Activated T-helper 2 cell treated with anti-CD3 and anti-CD28 coated beads, Interferon-gamma antibody, Interleukin-2, Interleukin-4, amounts not matched to agents 10 μg/mL and 5 μg/mL and 100 μg/mL, durations not matched to agents 14 hours and 24 hours and 36 hours (primary cell): Measurements from ENCODE around the gene MVK. TPM values are rescaled to one million over a fixed set of nuclear protein-coding genes. Genes with fewer than 3 reads are reported as not detected.

Experiments
- DNase-seq: peaks from one replicate; pipeline ENCODE4 v3.0.0; 2021; ENCODE audit warnings: low spot score
- H3K27ac Mint-ChIP-seq: one replicate; pipeline ENCODE4 v1.8.0; 2021; ENCODE audit warnings: mixed read lengths
- H3K27me3 Mint-ChIP-seq: one replicate; pipeline ENCODE4 v1.8.0; 2021; ENCODE audit warnings: low read depth, mixed read lengths
- H3K36me3 Mint-ChIP-seq: one replicate; pipeline ENCODE4 v1.8.0; 2021; ENCODE audit warnings: low read depth, mixed read lengths
- H3K4me1 Mint-ChIP-seq: one replicate; pipeline ENCODE4 v1.8.0; 2021; ENCODE audit warnings: low read depth, mixed read lengths
- H3K4me3 Mint-ChIP-seq: one replicate; pipeline ENCODE4 v1.8.0; 2021; ENCODE audit warnings: low read depth, mild to moderate bottlenecking, moderate library complexity, mixed read lengths
- H3K9me3 Mint-ChIP-seq: one replicate; pipeline ENCODE4 v1.8.0; 2021; ENCODE audit warnings: mixed read lengths
- intact Hi-C: fragments of 100-400 bp; cut with micrococcal nuclease; formaldehyde crosslinking; loops from one replicate; pipeline ENCODE4 v1.15.1; 2023
- total RNA-seq: library from RNA; stranded (reverse); gene quantifications from 2 replicates; pipeline ENCODE4 v1.2.3, GENCODE V29; 2022

Gene MVK
- total RNA-seq, 1 donor from 2014 or later, result 33.6 TPM

GRCh38 chr12:109537136-109537535, 36.5 kb upstream of the MVK start:
- no peaks in the 10 kb centered on the region for H3K4me1 Mint-ChIP-seq
- DNase-seq, result no peak
- no peaks in the 10 kb centered on the region for H3K27me3 Mint-ChIP-seq
- no peak overlapping the region for H3K27ac Mint-ChIP-seq
- no peak overlapping the region for H3K4me3 Mint-ChIP-seq
- intact Hi-C loops, result no loop called here
- H3K9me3 Mint-ChIP-seq, result no peaks in the 10 kb centered on the region
- H3K36me3 Mint-ChIP-seq, result no peaks in the 10 kb centered on the region

- Mint-ChIP-seq H3K4me1 (no peaks in the 10 kb centered on the region), H3K36me3 (no peaks in the 10 kb centered on the region), H3K27ac (no peak overlapping the region), H3K27me3 (no peaks in the 10 kb centered on the region), H3K4me3 (no peak overlapping the region), H3K9me3 (no peaks in the 10 kb centered on the region)
- DNase-seq, result no peak
- intact Hi-C loops, result no loop called here
These were observed 35.3 kb upstream of the MVK start for GRCh38 chr12:109538191-109538863.

GRCh38 chr12:109539508-109539907, 34.1 kb upstream of the MVK start:
- intact Hi-C loops, result no loop called here
- no peak for DNase-seq
- H3K27me3 Mint-ChIP-seq, result no peaks in the 10 kb centered on the region
- no peaks in the 10 kb centered on the region for H3K36me3 Mint-ChIP-seq
- no peaks in the 10 kb centered on the region for H3K9me3 Mint-ChIP-seq
- H3K4me3 Mint-ChIP-seq, result no peak overlapping the region
- H3K27ac Mint-ChIP-seq, result no peak overlapping the region
- no peaks in the 10 kb centered on the region for H3K4me1 Mint-ChIP-seq

- Mint-ChIP-seq H3K4me1 (peaks cover 4% of the 10 kb centered on the region), H3K4me3 (no peak overlapping the region), H3K27me3 (no peaks in the 10 kb centered on the region), H3K27ac (no peak overlapping the region), H3K36me3 (no peaks in the 10 kb centered on the region), H3K9me3 (no peaks in the 10 kb centered on the region)
- no peak for DNase-seq
- intact Hi-C loops, result no loop called here
These were observed 32.8 kb upstream of the MVK start for GRCh38 chr12:109540526-109541412.

- H3K4me1 Mint-ChIP-seq, result peaks cover 4% of the 10 kb centered on the region
- no peaks in the 10 kb centered on the region for H3K9me3 Mint-ChIP-seq
- intact Hi-C loops, result no loop called here
- no peak overlapping the region for H3K27ac Mint-ChIP-seq
- H3K4me3 Mint-ChIP-seq, result no peak overlapping the region
- no peak for DNase-seq
- H3K27me3 Mint-ChIP-seq, result no peaks in the 10 kb centered on the region
- H3K36me3 Mint-ChIP-seq, result no peaks in the 10 kb centered on the region
These were observed 32.2 kb upstream of the MVK start for GRCh38 chr12:109541413-109541726.

GRCh38 chr12:109542014-109542413, 31.6 kb upstream of the MVK start:
- intact Hi-C loops, result no loop called here
- peaks cover 4% of the 10 kb centered on the region for H3K4me1 Mint-ChIP-seq
- H3K27ac Mint-ChIP-seq, result no peak overlapping the region
- H3K9me3 Mint-ChIP-seq, result no peaks in the 10 kb centered on the region
- H3K36me3 Mint-ChIP-seq, result no peaks in the 10 kb centered on the region
- no peaks in the 10 kb centered on the region for H3K27me3 Mint-ChIP-seq
- no peak for DNase-seq
- no peak overlapping the region for H3K4me3 Mint-ChIP-seq

GRCh38 chr12:109542876-109543275, 30.7 kb upstream of the MVK start:
- Mint-ChIP-seq H3K36me3 (no peaks in the 10 kb centered on the region), H3K9me3 (no peaks in the 10 kb centered on the region), H3K27me3 (no peaks in the 10 kb centered on the region), H3K4me3 (no peak overlapping the region), H3K4me1 (peaks cover 4% of the 10 kb centered on the region), H3K27ac (no peak overlapping the region)
- DNase-seq, result no peak
- intact Hi-C loops, result no loop called here

- no peak overlapping the region for H3K4me3 Mint-ChIP-seq
- H3K27ac Mint-ChIP-seq, result no peak overlapping the region
- H3K36me3 Mint-ChIP-seq, result no peaks in the 10 kb centered on the region
- no peaks in the 10 kb centered on the region for H3K9me3 Mint-ChIP-seq
- no peak for DNase-seq
- peaks cover 4% of the 10 kb centered on the region for H3K4me1 Mint-ChIP-seq
- intact Hi-C loops, result no loop called here
- H3K27me3 Mint-ChIP-seq, result peaks cover 2% of the 10 kb centered on the region
These were observed 28.6 kb upstream of the MVK start for GRCh38 chr12:109544955-109545531.

- DNase-seq, result no peak
- H3K27me3 Mint-ChIP-seq, result peaks cover 2% of the 10 kb centered on the region
- peaks cover 4% of the 10 kb centered on the region for H3K4me1 Mint-ChIP-seq
- no peak overlapping the region for H3K27ac Mint-ChIP-seq
- H3K36me3 Mint-ChIP-seq, result no peaks in the 10 kb centered on the region
- H3K9me3 Mint-ChIP-seq, result no peaks in the 10 kb centered on the region
- no peak overlapping the region for H3K4me3 Mint-ChIP-seq
- intact Hi-C loops, result no loop called here
These were observed 27.8 kb upstream of the MVK start for GRCh38 chr12:109545826-109546225.

- no peaks in the 10 kb centered on the region for H3K9me3 Mint-ChIP-seq
- H3K4me1 Mint-ChIP-seq, result peaks cover 4% of the 10 kb centered on the region
- intact Hi-C loops, result no loop called here
- no peak for DNase-seq
- no peak overlapping the region for H3K27ac Mint-ChIP-seq
- no peak overlapping the region for H3K4me3 Mint-ChIP-seq
- H3K36me3 Mint-ChIP-seq, result no peaks in the 10 kb centered on the region
- H3K27me3 Mint-ChIP-seq, result peaks cover 2% of the 10 kb centered on the region
These were observed 26.3 kb upstream of the MVK start for GRCh38 chr12:109547286-109547685.

GRCh38 chr12:109548258-109548657, 25.3 kb upstream of the MVK start:
- intact Hi-C loops, result no loop called here
- no peaks in the 10 kb centered on the region for H3K9me3 Mint-ChIP-seq
- H3K4me3 Mint-ChIP-seq, result no peak overlapping the region
- no peak for DNase-seq
- no peaks in the 10 kb centered on the region for H3K36me3 Mint-ChIP-seq
- peaks cover 2% of the 10 kb centered on the region for H3K27me3 Mint-ChIP-seq
- no peak overlapping the region for H3K27ac Mint-ChIP-seq
- H3K4me1 Mint-ChIP-seq, result peaks cover 4% of the 10 kb centered on the region

- H3K4me3 Mint-ChIP-seq, result no peak overlapping the region
- no peak overlapping the region for H3K27ac Mint-ChIP-seq
- peaks cover 4% of the 10 kb centered on the region for H3K4me1 Mint-ChIP-seq
- DNase-seq, result no peak
- H3K36me3 Mint-ChIP-seq, result no peaks in the 10 kb centered on the region
- no peaks in the 10 kb centered on the region for H3K9me3 Mint-ChIP-seq
- H3K27me3 Mint-ChIP-seq, result peaks cover 2% of the 10 kb centered on the region
- intact Hi-C loops, result no loop called here
These were observed 23.9 kb upstream of the MVK start for GRCh38 chr12:109549613-109550270.

- peaks cover under 1% of the 10 kb centered on the region for H3K4me1 Mint-ChIP-seq
- intact Hi-C loops, result no loop called here
- peaks cover 2% of the 10 kb centered on the region for H3K27me3 Mint-ChIP-seq
- DNase-seq, result no peak
- no peaks in the 10 kb centered on the region for H3K9me3 Mint-ChIP-seq
- H3K4me3 Mint-ChIP-seq, result no peak overlapping the region
- H3K36me3 Mint-ChIP-seq, result no peaks in the 10 kb centered on the region
- H3K27ac Mint-ChIP-seq, result no peak overlapping the region
These were observed 23.3 kb upstream of the MVK start for GRCh38 chr12:109550281-109550680.
